ENCODE data around the gene PTPMT1.
A peak's percentile ranks its signal among the peaks of the same experiment; 100 is the strongest.

The PTPMT1 gene

DNA sequence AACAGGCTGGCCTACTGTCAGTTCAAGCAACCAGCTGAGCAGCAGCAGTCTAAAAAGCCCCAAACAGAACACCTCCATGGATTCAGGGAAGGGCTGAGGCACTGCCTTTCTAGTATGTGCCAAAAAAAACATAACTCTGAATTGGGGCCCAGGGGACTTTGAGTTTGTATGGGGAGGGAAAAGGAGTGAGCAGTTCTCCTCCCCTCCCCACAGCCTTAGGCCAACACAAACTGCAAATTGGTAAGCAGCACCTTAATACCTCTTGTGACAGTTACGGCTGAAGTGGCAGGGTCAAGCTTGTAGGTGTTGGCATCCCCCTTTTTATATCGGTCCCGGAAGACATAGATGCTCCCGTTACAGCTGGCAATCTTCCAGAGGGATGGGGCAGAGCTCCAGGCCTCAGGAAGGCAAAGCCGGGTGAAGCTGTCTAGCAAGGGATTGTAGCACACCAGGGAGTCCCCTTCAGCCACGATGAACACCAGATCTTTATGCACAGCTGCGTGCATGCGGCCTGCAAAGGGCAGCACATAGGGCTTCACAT, 7.4 kb downstream of the PTPMT1 start:
- in situ Hi-C loops (cut with MboI; ENCODE audit: low pct_unique_long_range_greater_than_20kb, low sequenced_read_pairs): no loop called here
- no peak for DNase-seq

DNA sequence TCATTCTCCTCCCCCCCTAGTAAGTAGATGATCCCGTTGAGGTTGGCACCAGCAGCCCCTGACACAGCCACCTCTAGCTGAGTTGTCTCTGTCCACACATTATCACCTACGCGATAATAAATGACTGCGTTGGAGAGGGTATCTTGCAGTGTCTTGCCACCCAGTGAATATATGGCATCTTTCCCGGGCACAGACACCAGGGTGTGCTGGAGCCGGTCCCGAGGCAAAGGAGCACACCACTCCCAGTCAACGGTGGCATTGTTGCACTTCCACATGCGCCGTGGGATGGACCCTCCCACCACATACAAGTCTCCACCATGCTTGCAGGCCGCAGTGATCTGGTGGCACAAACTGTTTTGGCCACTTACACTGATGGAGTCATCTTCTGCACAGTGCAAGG, 7.9 kb downstream of the PTPMT1 start:
- DNase-seq: no peak
- in situ Hi-C loops (cut with MboI; ENCODE audit: low pct_unique_long_range_greater_than_20kb, low sequenced_read_pairs): no loop called here

DNA sequence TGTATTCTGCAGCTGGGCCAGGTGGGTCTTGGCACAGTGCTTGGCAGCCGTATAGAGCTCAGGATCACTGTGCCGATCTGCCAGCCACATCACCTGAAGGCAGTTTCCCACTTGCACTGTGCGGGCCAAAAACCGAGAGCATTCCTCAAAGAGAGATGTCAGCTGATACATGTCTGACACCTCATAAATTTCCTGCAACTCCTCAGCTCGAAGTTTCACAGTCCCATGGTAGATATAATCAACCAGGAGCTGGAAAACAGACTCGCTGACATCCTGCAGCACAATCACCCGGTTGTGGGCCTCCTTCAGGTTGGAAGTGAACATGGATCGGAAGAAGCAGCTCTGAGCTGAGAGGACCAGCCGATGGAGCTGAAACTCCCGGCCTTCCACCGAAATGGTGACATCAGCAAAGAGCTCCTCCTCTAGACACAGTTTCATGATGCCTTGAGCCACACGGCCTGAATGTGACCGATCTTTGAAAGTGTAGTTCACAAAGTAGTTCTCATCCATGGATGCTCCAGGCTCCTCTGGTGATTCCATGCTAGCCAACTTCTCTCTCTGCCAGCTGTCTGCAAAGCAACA, 12.2 kb downstream of the PTPMT1 start:
- in situ Hi-C loops (cut with MboI; ENCODE audit: low pct_unique_long_range_greater_than_20kb, low sequenced_read_pairs): no loop called here
- DNase-seq: no peak

DNA sequence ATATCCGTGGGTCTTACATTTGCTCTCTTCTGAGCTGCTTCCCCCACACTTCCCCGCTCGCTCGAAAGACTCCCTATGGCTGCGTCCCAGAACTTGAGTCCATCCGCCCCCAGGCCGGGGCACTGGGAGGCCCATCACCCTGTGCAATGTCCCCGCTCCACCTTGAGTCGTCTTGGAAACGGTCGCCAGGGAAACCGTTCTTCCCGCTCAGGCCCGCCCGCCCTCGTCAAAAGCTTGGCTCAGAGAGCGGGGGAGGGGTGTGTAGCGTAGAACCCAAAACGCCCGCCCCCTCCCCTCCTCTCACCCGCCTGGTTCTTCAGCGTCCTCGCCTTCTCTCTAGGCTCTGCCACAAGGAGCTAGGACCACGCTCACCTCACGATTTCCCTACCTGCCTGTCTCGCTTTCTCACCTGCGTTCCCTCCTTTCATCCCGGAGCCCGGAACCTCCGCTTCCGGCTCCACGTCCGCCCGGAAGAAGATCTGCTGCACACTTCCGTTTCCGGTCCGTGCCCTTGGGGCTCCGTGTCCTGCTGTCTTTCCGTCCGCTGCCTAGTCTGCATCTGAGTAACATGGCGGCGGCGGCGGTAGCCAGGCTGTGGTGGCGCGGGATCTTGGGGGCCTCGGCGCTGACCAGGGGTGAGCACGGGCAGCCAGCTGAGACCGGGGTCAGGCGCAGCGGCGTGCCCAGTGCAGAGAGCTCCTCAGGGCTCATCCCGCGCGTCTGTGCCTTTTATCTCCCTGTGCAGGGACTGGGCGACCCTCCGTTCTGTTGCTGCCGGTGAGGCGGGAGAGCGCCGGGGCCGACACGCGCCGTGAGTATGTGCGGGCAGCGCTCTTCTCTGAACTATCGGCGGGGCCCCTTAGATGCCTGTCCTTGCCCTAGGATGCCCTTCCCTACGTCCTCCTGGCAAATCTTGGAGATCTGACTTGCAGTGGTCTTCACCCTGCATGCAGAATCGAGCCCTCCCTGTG, 13.4 kb downstream of the PTPMT1 start, which contains the start of the genes KBTBD4 and NDUFS3:
KBTBD4 (minus strand) TSS at position 447 of the 971 bp plus-strand sequence; CDS start at position 428, 19 bp downstream.
NDUFS3 (plus strand) TSS at position 551 of the 971 bp plus-strand sequence; CDS start at position 569, 18 bp downstream.
- DNase-seq: peak; percentile 94
- in situ Hi-C loops (cut with MboI; ENCODE audit: low pct_unique_long_range_greater_than_20kb, low sequenced_read_pairs): no loop called here

DNA sequence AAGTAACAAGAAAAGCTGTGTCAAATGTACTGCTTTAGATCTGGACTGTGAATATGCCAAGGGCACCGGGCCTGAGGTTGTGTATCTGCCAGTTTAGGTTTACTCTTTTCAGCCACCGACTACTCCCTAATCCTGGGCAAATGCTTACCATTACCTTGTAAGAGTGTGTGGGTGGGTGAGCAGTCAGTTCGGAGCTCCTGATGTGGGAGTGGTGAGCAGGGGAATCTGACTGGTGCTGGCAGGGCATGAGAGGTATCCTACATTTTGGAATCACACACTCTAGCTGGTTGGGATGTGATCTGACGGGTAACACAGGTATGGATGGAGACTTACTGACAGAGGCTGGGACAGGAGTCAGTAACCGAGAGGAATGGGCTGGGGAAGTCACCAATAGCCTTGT, 18.4 kb downstream of the PTPMT1 start:
- in situ Hi-C loops (cut with MboI; ENCODE audit: low pct_unique_long_range_greater_than_20kb, low sequenced_read_pairs): no loop called here
- no peak for DNase-seq

DNA sequence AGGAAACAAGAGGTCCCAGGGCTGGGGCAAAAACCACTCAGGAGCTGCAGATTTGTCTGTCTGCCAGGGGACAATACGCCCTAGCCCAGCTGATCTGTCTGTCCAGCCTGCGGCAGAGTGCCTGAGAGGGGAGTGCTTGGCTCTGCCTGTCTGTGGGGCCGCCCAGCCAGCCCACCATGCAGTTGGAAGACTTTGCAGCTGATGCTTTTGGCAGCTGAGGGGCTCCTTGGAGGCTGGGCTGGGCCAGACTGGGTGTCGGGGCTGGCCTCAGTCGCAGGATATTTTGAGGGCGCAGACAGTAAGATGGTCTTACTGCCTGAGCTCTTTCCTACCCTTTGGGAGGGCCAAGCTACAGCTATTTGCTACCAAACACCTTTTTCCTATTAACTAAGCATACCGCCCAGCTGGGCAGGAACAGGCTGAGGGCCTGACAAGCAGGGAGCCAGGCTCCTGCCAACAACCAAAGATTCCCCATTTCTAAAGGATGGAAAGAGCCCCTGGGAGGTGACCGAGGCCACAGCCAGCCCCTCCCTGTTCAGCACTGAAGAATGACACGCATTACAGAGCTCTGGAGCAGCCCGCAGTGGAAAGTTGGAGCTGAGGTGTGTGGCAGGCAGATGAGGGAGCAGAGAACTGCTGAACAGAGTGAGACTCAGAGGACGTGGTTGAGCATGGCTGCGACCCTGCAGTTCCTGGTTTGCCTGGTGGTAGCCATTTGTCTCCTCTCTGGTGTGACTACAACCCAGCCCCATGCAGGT, 20.9 kb downstream of the PTPMT1 start, which contains the start of gene FAM180B:
FAM180B (plus strand) TSS at position 581 of the 758 bp plus-strand sequence; CDS start at position 672, 91 bp downstream.
- no peak for DNase-seq
- in situ Hi-C loops (cut with MboI; ENCODE audit: low pct_unique_long_range_greater_than_20kb, low sequenced_read_pairs): no loop called here

DNA sequence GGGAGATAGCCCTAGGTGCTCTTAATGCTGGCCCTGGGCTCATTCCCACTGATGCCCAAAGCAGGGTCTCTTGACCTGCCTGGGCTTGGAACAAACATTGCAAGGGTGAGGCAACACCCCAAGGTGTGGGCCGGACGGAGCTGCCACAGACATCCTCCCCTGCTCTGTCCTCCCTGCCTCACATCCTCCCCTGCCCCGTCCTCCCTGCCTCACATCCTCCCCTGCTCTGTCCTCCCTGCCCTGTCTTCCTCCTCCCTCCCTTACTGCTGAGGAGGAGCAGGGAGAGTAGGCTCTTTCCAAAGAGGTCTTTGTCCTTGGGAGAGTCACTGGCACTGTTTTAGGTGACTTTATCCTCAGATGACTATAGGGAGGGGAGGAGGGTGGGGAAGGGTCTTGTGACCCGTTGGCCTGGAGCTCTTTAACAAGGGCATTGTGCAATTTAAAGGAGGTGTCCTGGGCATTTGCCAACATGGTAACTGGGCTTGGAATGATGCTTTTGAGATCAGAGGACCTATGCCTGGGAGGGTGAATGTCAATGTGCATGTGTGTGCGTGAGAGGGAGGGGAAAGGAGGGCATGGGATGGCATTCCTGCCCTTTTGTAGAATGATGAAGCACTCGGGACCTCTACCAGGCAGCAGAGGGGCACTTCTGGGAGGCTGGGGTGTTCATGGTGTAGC, 21.8 kb downstream of the PTPMT1 start:
- in situ Hi-C loops (cut with MboI; ENCODE audit: low pct_unique_long_range_greater_than_20kb, low sequenced_read_pairs): no loop called here
- DNase-seq: no peak

DNA sequence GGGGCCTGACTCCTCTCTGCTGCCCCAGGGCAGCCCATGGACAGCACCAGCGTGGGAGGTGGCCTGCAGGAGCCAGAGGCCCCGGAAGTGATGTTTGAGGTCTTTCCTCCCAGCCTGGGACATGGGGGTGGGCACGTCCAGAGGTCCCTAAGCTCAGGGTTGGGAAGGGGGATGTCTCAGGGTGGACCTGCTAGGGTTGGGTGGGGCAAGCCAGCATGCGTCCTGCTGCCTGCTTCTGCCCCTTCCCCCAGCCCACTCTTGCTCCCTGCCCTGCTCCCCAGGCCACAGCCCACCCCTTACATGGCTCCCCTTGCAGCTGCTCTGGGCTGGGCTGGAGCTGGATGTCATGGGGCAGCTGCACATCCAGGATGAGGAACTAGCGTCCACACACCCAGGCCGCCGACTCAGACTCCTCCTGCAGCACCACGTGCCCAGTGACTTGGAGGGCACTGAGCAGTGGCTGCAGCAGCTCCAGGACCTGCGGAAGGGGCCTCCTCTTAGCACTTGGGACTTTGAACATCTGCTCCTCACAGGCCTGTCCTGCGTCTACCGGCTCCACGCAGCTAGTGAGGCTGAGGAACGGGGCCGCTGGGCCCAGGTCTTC, 22.4 kb downstream of the PTPMT1 start:
- DNase-seq: peak; percentile 80
- in situ Hi-C loops (cut with MboI; ENCODE audit: low pct_unique_long_range_greater_than_20kb, low sequenced_read_pairs): no loop called here

DNA sequence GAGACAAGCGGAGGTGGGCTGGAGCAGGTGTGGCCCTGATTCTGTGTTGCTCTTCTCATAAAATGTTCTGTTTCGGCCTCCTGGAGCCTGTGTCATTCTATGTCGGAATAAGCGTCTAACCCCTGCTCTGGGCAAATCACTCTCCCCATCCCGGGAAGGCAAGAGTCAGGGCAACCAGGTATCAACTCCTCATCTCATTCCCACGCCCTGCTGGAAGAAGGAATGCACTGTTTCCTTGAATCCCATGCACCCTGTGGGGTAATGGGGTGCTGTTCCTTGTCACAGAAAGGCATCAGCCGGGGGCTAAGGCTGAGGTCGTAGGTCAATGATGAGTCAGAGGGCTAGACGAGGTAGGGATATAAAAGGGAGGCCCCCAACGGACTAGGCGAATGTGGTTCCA, 23.7 kb downstream of the PTPMT1 start:
- DNase-seq: no peak
- in situ Hi-C loops (cut with MboI; ENCODE audit: low pct_unique_long_range_greater_than_20kb, low sequenced_read_pairs): no loop called here

DNA sequence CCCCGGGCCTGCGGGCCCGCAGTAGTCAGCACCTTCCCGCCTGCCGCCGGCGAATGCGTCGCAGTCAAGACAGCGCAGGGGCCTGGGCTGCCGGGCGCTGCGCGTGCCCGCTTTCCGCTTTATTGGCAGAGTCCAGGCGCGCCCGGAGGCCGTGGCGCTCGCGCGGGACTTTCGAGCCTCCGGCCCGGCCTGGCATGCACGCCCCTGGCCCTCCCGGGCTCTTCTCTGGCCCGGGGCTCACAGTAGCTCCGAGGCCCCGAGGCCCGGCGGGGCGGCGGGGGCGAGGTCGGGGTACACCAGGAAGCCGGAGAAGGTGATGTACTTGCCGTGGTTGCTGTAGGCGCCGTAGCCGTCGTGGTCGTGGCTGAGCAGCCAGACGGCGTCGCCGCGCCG, 24.2 kb downstream of the PTPMT1 start:
- in situ Hi-C loops (cut with MboI; ENCODE audit: low pct_unique_long_range_greater_than_20kb, low sequenced_read_pairs): no loop called here
- DNase-seq: no peak

DNA sequence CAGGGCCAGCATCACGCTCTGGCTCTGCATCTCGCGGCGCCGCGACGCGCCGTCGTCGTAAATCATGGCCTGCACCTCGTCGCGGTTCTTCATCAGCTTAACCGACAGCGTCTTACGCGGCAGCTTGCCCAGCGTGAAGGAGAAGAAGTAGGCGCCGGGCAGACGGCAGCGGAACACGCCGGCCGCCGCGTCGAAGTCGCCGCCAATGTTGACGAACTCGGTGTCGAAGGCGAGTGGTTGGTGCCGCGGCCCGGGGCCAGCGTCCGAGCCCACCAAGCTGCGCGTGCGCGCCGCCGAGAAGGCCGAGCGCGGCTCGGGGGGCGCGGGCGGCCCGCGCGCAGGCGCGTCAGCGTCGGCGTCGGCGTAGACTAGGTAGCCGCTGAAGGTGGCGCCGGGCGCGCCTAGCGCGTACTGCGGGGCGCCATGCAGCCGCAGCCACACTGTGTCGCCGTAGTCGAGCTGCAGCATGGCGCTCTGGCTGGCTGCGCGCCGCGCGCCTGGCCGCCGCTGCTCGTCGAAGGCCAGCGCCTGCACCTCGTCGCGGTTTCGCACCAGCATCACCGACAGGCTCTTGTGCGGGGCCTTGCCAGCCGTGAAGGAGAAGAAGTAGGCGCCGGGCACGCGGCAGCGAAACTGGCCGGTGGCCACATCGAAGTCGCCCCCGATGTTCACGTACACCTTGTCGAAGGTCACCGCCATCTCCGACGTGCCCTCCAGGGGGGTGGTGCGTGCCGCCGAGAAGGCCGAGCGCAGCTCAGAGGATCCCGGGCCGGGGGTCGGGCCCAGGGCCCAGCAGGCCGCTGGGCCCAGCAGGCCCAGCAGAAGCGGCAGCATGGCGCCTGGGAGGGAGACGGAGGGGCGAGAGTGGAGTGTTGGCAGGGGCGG, 24.8 kb downstream of the PTPMT1 start:
- in situ Hi-C loops (cut with MboI; ENCODE audit: low pct_unique_long_range_greater_than_20kb, low sequenced_read_pairs): no loop called here
- no peak for DNase-seq

DNA sequence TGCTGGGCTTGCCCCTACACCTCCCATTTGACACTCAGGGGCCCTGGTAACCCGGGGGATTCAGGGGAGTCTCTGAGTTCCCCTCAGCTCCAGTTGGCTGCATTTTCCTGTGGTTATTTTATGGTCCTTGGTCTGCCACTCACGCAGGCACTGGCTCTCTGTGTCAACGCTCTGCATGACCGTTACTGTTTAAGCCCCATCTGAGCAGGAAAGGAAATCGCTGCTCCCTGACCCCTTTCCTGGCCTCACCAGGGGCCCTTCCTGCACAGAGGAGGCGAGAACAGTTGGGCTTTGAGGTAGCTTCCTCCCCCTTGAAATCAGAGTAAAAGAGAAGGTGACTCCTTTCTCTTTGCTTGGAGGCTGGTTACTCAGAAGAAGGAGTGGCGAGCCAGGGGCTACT, 26.4 kb downstream of the PTPMT1 start:
- DNase-seq: peak; percentile 99
- in situ Hi-C loops (cut with MboI; ENCODE audit: low pct_unique_long_range_greater_than_20kb, low sequenced_read_pairs): no loop called here

DNA sequence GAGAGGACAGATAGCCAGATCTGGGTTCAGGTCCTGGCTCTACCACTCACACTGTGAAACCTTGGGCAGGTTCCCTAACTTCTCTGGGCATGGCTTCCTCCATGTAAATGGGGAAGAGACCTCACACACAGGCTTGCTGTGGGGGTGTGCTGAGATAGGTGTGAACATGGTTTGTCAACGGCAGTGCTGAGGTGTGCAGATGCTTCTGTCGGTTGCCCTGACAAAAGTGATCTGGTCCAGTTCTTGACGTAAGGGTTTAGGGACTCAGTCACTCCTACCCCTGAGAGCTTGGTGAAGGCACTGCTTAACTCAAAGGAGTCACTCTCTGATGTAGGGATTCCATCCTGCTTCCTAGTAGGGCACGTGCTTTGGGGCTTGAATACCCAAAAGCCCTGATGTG, 26.9 kb downstream of the PTPMT1 start:
- no peak for DNase-seq
- in situ Hi-C loops (cut with MboI; ENCODE audit: low pct_unique_long_range_greater_than_20kb, low sequenced_read_pairs): no loop called here

DNA sequence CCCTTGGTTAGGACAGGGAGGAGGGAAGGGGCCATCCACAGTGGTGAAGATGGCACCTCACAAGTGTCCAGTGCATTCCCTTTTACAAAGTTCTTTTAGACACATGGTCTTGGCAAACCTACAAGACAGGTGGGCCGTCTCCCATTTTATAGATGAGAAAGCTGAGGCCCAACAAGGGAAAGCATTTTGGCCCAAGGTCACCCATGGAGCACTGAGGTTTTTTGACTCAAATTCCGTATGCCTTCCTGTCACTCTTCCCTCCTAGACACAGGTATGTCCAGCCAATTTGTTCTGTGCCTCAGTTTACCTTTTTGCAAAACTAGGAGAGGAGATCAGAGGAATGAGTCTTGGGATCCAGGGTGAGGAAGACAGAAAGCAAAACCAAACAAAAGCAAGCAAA, 27.6 kb downstream of the PTPMT1 start:
- no peak for DNase-seq
- in situ Hi-C loops (cut with MboI; ENCODE audit: low pct_unique_long_range_greater_than_20kb, low sequenced_read_pairs): no loop called here

DNA sequence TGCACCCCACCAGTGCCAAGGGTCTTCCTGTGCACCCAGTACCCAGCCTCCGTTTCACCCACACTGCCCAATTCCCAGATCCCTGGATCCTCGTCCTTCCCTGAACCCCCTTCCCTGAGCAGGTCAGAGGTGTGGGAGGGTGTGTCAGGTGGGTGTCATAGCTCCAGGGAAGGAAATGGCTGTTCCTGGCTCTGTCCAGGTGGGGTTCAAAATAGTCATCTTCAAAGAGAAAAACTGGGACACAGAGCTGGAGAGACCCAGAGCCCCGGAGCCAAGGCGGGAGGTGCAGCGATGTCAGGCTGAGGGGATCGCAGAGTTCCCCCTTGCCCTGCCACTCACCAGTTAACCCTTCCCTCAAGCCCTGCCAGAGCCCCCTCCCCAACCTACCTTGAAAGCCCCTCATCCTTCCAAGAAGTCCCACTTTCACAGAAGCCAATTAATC, 28.1 kb downstream of the PTPMT1 start:
- in situ Hi-C loops (cut with MboI; ENCODE audit: low pct_unique_long_range_greater_than_20kb, low sequenced_read_pairs): no loop called here
- DNase-seq: no peak

DNA sequence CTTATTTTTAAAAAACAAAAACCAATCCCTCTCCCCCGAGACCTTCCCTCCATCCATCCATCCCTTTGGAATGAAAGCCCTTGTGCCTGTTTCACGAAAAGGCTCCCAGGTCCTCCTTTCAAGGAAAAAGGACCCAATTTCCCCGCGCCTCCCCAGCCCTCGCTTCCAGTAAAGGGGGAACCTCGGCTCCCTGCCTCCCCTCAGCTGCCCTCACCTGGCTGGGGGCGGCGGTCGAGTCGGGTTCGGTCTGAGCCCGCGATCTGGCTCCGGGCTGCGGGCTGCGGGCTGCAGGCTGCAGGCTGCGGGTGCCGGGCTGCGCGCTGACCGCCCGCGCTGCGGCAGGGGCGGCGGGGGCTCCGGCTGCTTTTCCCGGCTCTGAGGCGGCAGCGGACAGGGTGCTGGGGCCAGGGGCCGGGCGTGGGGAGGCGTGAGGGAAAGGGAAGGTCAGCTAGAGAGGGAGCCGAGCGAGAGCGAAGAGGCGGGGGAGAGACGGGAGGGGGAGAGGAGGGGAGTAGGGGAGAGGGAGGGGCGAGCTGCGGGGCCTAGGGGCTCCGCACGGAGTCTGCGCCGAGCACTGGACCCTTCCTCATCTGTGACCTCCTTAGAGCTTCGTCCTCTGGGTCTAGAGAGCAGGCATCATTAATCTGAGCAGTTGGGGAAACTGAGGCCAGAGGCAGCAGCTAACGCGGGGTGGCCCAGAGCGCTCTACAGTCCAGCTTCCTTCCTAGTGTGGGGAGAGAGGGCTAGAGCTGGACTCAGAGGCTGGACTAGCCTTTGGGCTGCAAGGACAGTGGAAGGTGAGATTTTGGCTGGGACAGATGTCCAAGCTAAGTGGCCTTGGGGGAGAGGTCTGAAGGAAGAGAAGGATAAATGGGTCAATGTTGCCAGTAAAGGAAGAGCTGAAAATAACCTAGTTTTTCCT, 28.8 kb downstream of the PTPMT1 start, which contains the start of gene C1QTNF4:
C1QTNF4 (minus strand) TSS at position 478 of the 922 bp plus-strand sequence. CDS start 3,601 bp downstream, outside the sequence.
- no peak for DNase-seq
- in situ Hi-C loops (cut with MboI; ENCODE audit: low pct_unique_long_range_greater_than_20kb, low sequenced_read_pairs): no loop called here

Data from KBM-7 (cell line).